ENCODE results near the gene PDCL3.

Gene PDCL3

DNA sequence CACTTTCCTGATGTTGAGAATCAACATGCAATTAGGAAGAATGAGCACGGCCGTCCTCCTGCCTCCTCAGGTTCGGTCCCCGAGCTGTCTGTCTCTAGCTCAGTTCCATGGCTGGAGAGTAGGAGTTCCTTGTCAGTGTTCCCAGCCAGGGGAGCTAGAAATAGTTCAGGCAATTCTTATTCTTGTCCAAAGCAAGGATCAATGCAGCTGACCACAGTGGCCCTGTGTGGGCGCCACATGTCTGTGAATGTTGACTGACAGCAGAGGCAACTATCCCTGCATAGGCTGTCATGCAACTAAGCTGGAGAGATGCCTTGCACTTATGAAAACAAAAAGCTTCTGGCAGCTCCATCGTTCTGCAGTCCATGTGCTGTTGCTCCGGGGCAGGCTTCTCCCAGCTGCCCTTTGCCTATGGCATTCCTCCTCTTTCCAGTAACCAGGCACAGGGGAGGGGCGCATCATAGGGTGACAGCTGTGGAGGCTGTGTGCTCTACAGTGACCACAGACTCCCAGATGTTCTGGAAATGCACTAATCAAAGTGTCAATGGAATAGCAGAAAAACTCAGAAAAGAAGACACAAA is 58.7 kb downstream of the PDCL3 start:
- TF ChIP-seq, protein P1, sequence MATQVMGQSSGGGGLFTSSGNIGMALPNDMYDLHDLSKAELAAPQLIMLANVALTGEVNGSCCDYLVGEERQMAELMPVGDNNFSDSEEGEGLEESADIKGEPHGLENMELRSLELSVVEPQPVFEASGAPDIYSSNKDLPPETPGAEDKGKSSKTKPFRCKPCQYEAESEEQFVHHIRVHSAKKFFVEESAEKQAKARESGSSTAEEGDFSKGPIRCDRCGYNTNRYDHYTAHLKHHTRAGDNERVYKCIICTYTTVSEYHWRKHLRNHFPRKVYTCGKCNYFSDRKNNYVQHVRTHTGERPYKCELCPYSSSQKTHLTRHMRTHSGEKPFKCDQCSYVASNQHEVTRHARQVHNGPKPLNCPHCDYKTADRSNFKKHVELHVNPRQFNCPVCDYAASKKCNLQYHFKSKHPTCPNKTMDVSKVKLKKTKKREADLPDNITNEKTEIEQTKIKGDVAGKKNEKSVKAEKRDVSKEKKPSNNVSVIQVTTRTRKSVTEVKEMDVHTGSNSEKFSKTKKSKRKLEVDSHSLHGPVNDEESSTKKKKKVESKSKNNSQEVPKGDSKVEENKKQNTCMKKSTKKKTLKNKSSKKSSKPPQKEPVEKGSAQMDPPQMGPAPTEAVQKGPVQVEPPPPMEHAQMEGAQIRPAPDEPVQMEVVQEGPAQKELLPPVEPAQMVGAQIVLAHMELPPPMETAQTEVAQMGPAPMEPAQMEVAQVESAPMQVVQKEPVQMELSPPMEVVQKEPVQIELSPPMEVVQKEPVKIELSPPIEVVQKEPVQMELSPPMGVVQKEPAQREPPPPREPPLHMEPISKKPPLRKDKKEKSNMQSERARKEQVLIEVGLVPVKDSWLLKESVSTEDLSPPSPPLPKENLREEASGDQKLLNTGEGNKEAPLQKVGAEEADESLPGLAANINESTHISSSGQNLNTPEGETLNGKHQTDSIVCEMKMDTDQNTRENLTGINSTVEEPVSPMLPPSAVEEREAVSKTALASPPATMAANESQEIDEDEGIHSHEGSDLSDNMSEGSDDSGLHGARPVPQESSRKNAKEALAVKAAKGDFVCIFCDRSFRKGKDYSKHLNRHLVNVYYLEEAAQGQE (IDR thresholded peaks at IDR 0.05; ENCODE audit: insufficient read depth in 1 of 2, low read depth in 2 of 2, low read length in 2 of 2) = no peak
- no peak for TF ChIP-seq TAF1 (IDR thresholded peaks at IDR 0.05; ENCODE audit: borderline replicate concordance, insufficient read depth, low read length)
- no peak for TF ChIP-seq SIN3A (IDR thresholded peaks at IDR 0.05; ENCODE audit: borderline replicate concordance, insufficient read depth, low read length)
- TF ChIP-seq POLR2AphosphoS5 (IDR thresholded peaks at IDR 0.05; ENCODE audit: low read depth, low read length) = no peak
- TF ChIP-seq FOXP2 (optimal IDR thresholded peaks at IDR 0.05; ENCODE audit: borderline replicate concordance, extremely low read depth, extremely low read length, insufficient read depth) = no peak

DNA sequence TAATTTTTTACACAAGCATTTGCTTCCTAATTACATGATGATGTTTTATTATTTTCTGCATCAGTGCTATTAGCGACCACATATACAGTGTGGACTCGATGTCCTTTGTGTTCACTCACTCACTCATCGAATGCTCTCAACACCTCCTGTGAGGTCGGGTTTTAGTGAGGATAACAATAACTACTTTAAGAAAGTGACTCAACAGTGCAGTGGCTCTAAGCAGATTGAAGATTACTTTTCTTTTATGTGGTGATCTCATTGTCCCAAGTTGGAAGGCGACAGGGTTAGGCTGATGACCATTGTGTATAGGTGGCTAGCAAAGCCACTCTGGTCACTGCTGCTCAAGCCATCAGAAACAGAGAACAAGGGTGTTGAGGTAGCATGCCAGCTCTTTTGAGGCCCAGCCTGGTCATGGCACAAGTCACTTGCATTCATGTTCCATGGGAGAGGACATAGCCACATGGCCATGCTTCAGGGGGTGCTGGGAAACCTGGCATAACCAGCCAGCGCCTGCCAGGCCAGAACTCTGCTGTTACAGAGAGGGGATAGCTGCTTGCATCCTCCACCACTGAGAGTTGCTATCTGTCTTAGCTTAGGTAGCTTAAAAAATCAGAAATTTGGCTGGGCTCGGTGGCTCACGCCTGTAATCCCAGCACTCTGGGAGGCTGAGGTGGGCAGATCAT is 60.4 kb downstream of the PDCL3 start:
- TF ChIP-seq POLR2AphosphoS5 (IDR thresholded peaks at IDR 0.05; ENCODE audit: low read depth, low read length) (no peak), SIN3A (IDR thresholded peaks at IDR 0.05; ENCODE audit: borderline replicate concordance, insufficient read depth, low read length) (no peak), FOXP2 (optimal IDR thresholded peaks at IDR 0.05; ENCODE audit: borderline replicate concordance, extremely low read depth, extremely low read length, insufficient read depth) (no peak), TAF1 (IDR thresholded peaks at IDR 0.05; ENCODE audit: borderline replicate concordance, insufficient read depth, low read length) (no peak)
- TF ChIP-seq, protein P1 (IDR thresholded peaks at IDR 0.05; ENCODE audit: insufficient read depth in 1 of 2, low read depth in 2 of 2, low read length in 2 of 2) = no peak

DNA sequence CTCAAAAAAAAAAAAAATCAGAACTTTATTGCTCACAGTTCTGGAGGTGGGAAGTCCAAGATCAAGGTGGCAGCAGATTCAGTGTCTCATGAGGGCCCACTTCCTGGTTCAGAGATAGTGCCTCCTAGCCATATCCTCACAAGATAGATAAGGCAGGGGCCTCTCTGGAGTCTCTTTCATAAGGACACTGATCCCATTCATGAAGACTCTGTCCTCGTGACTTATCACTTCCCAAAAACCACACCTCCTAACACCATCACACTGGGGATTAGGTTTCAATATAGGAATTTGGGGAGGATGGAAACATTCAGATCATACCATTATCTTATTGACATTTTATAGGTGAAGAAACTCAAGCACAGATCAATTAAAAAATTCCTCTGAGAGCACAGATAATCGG is 61.1 kb downstream of the PDCL3 start:
- no peak for TF ChIP-seq POLR2AphosphoS5 (IDR thresholded peaks at IDR 0.05; ENCODE audit: low read depth, low read length)
- no peak for TF ChIP-seq FOXP2 (optimal IDR thresholded peaks at IDR 0.05; ENCODE audit: borderline replicate concordance, extremely low read depth, extremely low read length, insufficient read depth)

DNA sequence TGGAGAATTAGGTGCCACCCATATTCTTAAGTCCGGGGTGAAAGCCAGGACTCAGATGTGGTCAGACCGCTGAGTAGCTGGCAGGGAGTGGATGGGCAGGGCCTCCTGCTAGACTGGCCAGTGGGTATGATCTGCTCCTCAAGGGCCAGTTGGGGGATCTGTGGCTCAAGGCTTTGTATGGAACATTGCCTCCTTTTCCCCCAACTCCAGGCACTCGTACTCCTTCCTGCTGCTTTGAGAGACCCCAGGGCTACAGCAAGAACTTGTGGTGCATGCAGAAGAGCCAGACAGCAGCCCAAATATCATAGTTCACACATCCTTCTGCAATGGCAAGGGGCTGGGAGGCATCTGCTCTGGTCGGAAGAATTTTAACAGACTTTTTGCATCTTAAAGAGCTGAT is 61.7 kb downstream of the PDCL3 start:
- no peak for TF ChIP-seq TAF1 (IDR thresholded peaks at IDR 0.05; ENCODE audit: borderline replicate concordance, insufficient read depth, low read length)
- no peak for TF ChIP-seq SIN3A (IDR thresholded peaks at IDR 0.05; ENCODE audit: borderline replicate concordance, insufficient read depth, low read length)
- no peak for TF ChIP-seq FOXP2 (optimal IDR thresholded peaks at IDR 0.05; ENCODE audit: borderline replicate concordance, extremely low read depth, extremely low read length, insufficient read depth)
- TF ChIP-seq, protein P1 (IDR thresholded peaks at IDR 0.05; ENCODE audit: insufficient read depth in 1 of 2, low read depth in 2 of 2, low read length in 2 of 2) = no peak

DNA sequence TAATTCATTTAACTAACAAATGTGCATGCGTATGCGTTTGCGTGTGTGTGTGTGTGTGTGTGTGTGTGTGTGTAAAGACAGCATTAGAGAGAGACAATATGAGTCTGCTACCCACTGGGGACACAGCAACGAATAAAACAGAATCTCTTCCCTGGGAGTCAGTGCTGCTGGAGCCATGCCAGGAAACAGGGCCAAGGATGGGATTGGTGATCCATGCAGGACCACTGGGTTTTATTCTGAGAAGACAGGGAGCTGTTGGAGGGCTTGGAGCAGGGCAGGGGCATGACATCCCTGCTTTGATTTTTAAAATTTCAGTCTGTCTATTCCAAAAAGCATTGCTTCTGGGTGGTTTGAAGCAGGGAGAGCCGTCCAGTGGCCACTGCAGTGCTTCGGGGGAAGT is 62.9 kb downstream of the PDCL3 start:
- no peak for TF ChIP-seq FOXP2 (optimal IDR thresholded peaks at IDR 0.05; ENCODE audit: borderline replicate concordance, extremely low read depth, extremely low read length, insufficient read depth)
- TF ChIP-seq POLR2AphosphoS5 (IDR thresholded peaks at IDR 0.05; ENCODE audit: low read depth, low read length) = no peak
- TF ChIP-seq TAF1 (IDR thresholded peaks at IDR 0.05; ENCODE audit: borderline replicate concordance, insufficient read depth, low read length) = no peak
- TF ChIP-seq, protein P1 (IDR thresholded peaks at IDR 0.05; ENCODE audit: insufficient read depth in 1 of 2, low read depth in 2 of 2, low read length in 2 of 2) = no peak
- TF ChIP-seq SIN3A (IDR thresholded peaks at IDR 0.05; ENCODE audit: borderline replicate concordance, insufficient read depth, low read length) = no peak

All from PFSK-1 (cell line).